Thoracic aorta (tissue), 2 donors: ENCODE data around the gene ZNF3. TPM values are rescaled to one million over a fixed set of nuclear protein-coding genes. Genes with fewer than 3 reads are reported as not detected.

Experiments
- ATAC-seq: fragments of 150-250 bp; one replicate; pipeline ENCODE4 v1.8.0; 2017; ENCODE audit warnings: low read depth; ENCODE audit not compliant: insufficient number of reproducible peaks, low FRiP score
- DNase-seq: peaks from one replicate; pipeline ENCODE4 v3.0.0-alpha.2; 2020; ENCODE audit warnings: low spot score
- H3K27ac ChIP-seq, 2 donors: fragments of 200-600 bp; sonication (generic); 1 replicate in 1 of 2; 2 replicates in 1 of 2; pipeline ENCODE4 v1.5.1; 2016; ENCODE audit warnings: mild to moderate bottlenecking in 2 of 2, moderate library complexity in 2 of 2
- H3K27me3 ChIP-seq: fragments of 200-600 bp; sonication (generic); replicated peaks from 2 replicates; pipeline ENCODE4 v1.6.0; 2016; ENCODE audit warnings: mild to moderate bottlenecking; ENCODE audit not compliant: insufficient read depth
- H3K36me3 ChIP-seq: fragments of 200-600 bp; sonication (generic); one replicate; pipeline ENCODE4 v1.5.1; 2016
- H3K4me1 ChIP-seq, 2 donors: fragments of 200-600 bp; sonication (generic); 1 replicate in 1 of 2; 2 replicates in 1 of 2; pipeline versions ENCODE4 v1.5.1 to v1.6.0; 2016; ENCODE audit warnings: low read depth in 2 of 2, mild to moderate bottlenecking in 1 of 2; ENCODE audit not compliant: control insufficient read depth in 1 of 2
- H3K4me3 ChIP-seq: fragments of 200-600 bp; sonication (generic); 2 replicates; pipeline ENCODE4 v1.5.1; 2016; ENCODE audit warnings: mild to moderate bottlenecking
- H3K9me3 ChIP-seq: fragments of 200-600 bp; sonication (generic); 2 replicates; pipeline ENCODE4 v1.5.1; 2016
- CTCF ChIP-seq: fragments of 200-600 bp; sonication (generic); IDR thresholded peaks from one replicate; pipeline ENCODE4 v1.5.1; 2019; ENCODE audit warnings: antibody characterized with exemption
- total RNA-seq, 2 donors: library from RNA; depleted of rRNA; stranded (reverse); fragments of >200 nt; gene quantifications; one replicate each; pipeline versions ENCODE4 v1.1.0 to v1.2.3, GENCODE V29; 2016

Gene ZNF3
- total RNA-seq, 2 donors from 2014 or later: 15.2 to 29.6 TPM

- H3K36me3 ChIP-seq: peaks cover 24% of the 10 kb centered on the region
- ATAC-seq (no peak), DNase-seq (no peak)
- no peak overlapping the region for H3K27ac ChIP-seq
- H3K4me3 ChIP-seq: no peak overlapping the region
- H3K9me3 ChIP-seq: no peaks in the 10 kb centered on the region
- no peaks in the 10 kb centered on the region for H3K27me3 ChIP-seq
- H3K4me1 ChIP-seq: peaks cover 0 to 8% of the 10 kb centered on the region in 2 donors
- no peak for TF ChIP-seq CTCF
Measured at GRCh38 chr7:100063376-100063775, 18.1 kb downstream of the ZNF3 start.

GRCh38 chr7:100061518-100062193 lies 19.9 kb downstream of the ZNF3 start:
- Histone ChIP-seq H3K9me3 (no peaks in the 10 kb centered on the region), H3K27me3 (no peaks in the 10 kb centered on the region), H3K4me3 (no peak overlapping the region), H3K4me1 (peaks cover 0 to 8% of the 10 kb centered on the region in 2 donors), H3K27ac (no peak overlapping the region), H3K36me3 (peaks cover 40% of the 10 kb centered on the region)
- no peak for TF ChIP-seq CTCF
- ATAC-seq (no peak), DNase-seq (no peak)

- no peaks in the 10 kb centered on the region for H3K9me3 ChIP-seq
- no peak overlapping the region for H3K4me3 ChIP-seq
- no peak overlapping the region for H3K27ac ChIP-seq
- ATAC-seq: no peak
- TF ChIP-seq CTCF: no peak
- H3K27me3 ChIP-seq: no peaks in the 10 kb centered on the region
- DNase-seq: no peak
- no peaks in the 10 kb centered on the region for H3K4me1 ChIP-seq
- H3K36me3 ChIP-seq: peaks cover 36% of the 10 kb centered on the region
Measured at GRCh38 chr7:100059251-100059739, 22.2 kb downstream of the ZNF3 start.

GRCh38 chr7:100057006-100057405 lies 24.5 kb downstream of the ZNF3 start:
- no peak for ATAC-seq
- no peak for TF ChIP-seq CTCF
- Histone ChIP-seq H3K36me3 (peaks cover 24% of the 10 kb centered on the region), H3K27me3 (no peaks in the 10 kb centered on the region), H3K27ac (no peak overlapping the region), H3K4me1 (no peaks in the 10 kb centered on the region), H3K4me3 (no peak overlapping the region), H3K9me3 (no peaks in the 10 kb centered on the region)
- DNase-seq: no peak

DNA sequence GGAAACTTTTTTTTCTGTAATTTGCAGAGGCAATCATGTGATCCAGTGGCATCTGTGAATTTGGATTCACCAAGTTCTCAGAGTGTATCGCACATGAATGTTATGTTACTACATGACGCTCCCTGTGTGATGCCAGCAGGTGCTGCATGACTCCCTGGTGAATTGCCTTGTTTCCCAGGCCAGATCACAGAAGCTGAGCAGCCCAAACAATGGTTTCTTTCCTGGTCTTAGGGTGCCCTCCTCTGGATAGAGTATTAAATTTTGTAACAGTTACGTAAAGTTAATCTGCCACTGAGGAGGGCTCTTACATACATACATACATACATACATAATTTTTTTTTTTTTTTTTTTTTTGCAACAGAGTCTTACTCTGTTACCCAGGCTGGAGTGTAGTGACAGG lies 28.3 kb downstream of the ZNF3 start:
- no peaks in the 10 kb centered on the region for H3K9me3 ChIP-seq
- H3K4me1 ChIP-seq: peaks cover 7 to 11% of the 10 kb centered on the region in 2 donors
- H3K27ac ChIP-seq: no peak overlapping the region
- H3K27me3 ChIP-seq: no peaks in the 10 kb centered on the region
- H3K4me3 ChIP-seq: no peak overlapping the region
- peaks cover 14% of the 10 kb centered on the region for H3K36me3 ChIP-seq
- DNase-seq: no peak
- no peak for ATAC-seq
- TF ChIP-seq CTCF: no peak
